DMS53 treated with DMSO at 0.1 percent for 48 hours (cell line): ENCODE results near the gene CD180.

Experiments
- DNase-seq: peaks from one replicate; lab custom pipeline; 2025; ENCODE audit not compliant: unreplicated experiment; lab: John Stamatoyannopoulos, UW

CD180 gene

GRCh38 chr5:67214036-67214435 lies 17.4 kb upstream of the CD180 start:
- DNase-seq = no peak

DNA sequence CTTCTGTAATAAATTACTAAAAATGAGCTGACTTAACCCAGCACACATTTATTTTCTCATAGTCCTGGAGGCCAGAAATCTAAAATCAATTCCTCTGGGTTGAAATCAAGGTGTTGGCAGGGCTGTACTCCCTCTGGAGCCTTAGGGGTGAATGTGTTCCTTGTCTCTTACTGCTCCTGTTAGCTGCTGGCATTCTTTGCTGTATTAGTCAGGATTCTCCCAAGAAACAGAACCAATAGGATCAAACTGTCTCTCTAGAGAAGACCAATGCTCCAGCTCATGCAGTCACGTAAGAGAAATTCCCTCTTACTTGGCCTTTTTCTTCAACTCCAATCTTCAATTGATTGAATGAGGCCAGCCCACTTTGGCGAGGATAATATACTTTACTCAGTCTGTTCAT lies 15.3 kb upstream of the CD180 start:
- DNase-seq = no peak

DNA sequence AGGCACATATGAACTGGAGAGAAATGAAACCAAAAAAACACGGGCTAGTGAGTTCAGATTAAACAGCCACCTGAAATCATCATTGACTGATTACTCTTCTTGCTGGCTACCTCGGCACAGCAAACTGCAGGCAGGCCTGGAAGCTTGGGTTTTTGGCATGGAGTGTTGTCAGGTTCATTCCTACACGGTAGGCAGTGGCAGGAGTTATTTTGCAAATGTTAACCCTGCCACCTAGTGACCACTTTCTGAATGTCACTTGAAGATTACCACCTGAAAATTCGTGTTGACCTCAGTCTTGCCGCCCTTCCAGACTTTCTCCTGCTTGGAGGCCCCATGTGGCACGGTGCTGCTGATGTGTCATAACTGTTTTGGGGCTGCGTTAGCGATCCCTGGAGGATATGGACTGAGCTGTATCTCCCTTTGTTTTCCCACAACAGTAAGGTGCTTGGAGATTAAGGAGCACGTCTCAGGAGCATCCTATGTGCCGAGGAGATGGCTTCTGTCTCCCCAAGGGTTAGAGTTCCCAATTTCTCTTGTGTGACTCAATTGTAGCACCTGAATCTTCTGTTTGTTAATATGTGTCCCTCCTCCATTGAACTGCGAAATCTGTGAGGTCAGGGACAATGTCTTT lies 12.7 kb upstream of the CD180 start:
- DNase-seq = peak; percentile 78

DNA sequence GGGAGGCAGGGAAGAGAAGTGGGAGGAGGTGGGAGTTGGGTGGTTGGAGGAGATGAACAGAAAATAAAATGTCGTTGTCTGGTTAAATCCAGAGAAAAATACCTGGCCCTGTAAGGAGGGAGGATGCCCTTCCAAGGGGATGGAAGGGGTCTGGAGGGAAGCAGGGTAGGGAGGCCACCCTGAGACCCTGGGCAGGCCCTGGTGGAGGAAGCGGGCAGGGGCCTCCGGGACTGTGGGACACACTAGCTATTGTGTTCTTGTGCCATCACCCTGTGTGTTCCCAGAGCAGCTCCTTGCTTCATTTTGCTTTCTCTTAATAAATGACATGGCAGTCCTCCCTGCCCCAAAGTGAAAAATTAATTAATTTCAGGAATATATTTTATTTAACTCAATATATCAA lies 11.8 kb upstream of the CD180 start:
- DNase-seq = no peak

GRCh38 chr5:67206929-67207328 lies 10.3 kb upstream of the CD180 start:
- no peak for DNase-seq

- no peak for DNase-seq
These were observed 9.9 kb upstream of the CD180 start for GRCh38 chr5:67206461-67206860.

GRCh38 chr5:67205981-67206380 lies 9.4 kb upstream of the CD180 start:
- DNase-seq = no peak

- no peak for DNase-seq
These were observed 8.2 kb upstream of the CD180 start for GRCh38 chr5:67204821-67205220.

DNA sequence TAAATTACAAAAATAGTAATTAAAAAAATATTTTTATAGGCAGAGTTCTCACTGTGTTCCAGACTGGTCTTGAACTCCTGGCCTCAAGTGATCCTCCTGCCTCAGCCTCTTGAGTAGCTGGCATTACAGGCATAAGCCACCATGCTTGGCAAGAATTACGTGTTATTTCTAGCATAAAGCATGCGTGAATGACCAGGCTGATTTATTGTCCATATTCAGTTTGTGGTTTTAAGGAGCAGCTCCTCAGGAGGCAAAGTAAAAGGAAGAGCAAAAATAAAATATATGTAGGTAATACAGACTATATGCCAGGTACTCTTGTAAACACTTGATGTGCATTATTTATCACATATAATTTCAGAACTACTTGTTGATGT lies 7.1 kb upstream of the CD180 start:
- no peak for DNase-seq

- no peak for DNase-seq
These were observed 6.2 kb upstream of the CD180 start for GRCh38 chr5:67202828-67203227.

- DNase-seq = no peak
These were observed 5.4 kb upstream of the CD180 start for GRCh38 chr5:67201897-67202549.

DNA sequence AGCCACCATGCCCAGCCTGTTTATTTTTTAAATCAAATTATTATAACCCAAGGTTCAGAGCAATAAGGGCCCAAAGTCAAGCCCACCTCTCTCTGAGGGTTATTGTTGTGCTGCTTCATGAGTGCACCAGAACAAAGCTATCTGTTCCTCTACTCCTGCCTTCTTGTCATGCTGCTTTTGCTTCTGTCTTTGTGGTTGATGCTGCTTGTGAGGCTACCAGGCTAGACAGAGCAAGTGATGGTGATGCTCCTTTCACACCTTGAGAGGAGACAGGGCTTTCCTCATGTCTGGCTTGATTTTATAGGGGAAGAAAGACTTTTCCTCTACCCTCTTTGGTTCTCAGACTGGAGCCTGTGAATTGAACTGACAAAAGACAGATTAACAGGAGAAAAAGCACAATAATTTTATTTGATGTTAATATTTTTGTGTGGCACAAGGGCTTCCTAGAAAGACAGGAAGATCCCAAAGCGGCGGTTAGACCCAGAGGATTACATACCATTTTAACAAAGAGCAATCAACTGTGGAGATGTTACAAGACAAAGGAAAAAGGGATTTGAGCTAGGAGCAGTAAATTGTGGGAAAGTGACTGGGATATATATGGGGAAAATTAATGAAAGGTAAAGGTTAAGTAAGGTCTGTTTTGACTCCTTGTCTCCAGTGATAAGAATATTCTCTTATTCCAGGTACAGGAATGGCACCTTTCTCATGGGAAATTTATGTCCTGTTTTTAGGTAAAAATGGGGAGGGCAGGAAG lies 4.4 kb upstream of the CD180 start:
- DNase-seq = no peak

DNA sequence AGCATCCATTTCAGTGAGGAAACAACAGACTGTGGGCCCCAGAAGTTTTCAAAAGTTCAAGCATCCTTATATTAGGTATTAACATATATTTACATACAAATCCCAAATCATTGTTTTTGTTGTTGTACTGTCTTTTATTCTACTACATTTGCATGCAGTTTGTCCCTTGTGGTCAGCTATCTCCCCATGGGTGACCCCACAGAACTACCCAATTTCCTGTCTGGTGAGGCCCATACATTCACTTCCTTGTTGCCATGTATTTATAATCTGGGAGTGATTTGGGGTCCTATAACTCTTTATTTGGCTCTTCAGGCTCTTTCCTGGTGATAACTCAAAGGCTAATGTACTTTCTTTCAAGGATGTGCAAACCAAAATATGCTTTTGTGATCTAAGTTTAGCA lies 3.3 kb upstream of the CD180 start:
- no peak for DNase-seq

DNA sequence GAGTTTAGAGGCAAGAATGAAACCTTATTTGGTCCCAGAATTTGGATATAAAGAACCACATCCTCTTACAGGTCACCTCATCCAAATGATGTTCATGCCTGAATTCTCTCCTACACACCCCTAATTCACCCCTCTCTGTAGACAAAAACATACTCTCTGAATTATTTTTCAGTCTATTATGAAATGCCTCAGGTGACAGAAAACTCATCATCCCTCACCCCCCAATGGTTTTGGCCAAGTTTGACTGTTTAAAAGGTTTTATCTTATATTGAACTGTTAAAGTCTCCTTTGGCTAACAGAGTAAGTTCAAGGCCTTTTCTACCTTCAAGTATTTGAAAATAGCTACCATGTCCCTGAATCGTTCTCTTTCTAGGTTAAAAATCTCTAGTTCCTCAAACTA lies 2.3 kb upstream of the CD180 start:
- DNase-seq = no peak

DNA sequence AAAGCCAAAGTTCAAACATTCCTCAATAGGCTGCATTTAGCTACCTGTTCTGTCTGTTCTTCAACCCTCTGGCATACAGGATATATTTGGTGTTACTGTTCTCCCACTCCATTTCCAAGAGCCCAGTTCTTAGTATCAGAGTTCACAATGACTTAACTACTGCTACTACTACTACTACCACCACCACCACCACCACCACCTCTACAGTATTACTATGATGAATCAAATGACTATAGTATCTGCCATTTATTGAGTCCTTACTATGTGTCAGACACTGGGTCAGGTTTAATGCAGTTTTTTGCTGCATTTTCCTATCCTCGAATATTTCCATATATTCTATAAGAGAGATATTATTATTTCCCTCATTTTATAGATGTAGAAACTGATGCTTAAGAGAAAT lies 937 bp upstream of the CD180 start:
- no peak for DNase-seq

GRCh38 chr5:67195406-67196275 lies 958 bp downstream of the CD180 start:
- DNase-seq = no peak

- no peak for DNase-seq
These were observed 2.4 kb downstream of the CD180 start for GRCh38 chr5:67194166-67194565.

GRCh38 chr5:67193439-67193807 lies 3.2 kb downstream of the CD180 start:
- DNase-seq = no peak

DNA sequence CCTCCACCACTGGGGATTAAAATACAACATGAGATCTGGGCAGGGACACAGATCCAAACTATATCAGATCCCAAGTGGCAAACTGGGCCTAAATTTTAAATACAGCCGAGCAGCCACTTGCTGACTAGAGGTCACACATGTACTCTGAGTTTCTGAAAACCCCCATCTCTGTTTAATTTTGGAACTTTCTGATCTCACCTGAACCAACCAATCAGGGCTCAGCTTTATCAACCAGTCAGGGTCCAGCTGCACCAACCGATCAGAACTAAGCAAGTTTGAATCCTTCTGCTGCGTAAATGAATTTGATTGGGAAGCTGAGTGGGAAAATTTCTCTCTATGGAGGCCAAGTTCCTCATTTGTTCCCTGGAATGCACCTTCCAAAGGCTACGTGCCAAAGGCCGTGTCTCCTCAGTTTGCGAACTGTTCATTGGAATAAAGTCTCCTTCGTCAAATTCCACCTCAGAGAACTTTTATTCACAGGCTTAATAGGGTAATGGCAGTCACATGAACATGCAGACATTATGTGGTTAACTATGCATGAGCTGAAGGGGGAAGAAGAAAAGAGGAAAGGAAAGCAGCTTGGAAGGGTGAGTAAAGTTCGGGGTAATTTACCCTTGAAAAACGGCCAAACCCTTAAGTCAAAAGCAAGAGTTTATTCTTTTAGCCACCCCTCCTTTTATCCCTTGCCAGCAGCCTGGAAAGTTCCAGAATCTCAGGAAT lies 3.7 kb downstream of the CD180 start:
- no peak for DNase-seq

GRCh38 chr5:67190861-67191260 lies 5.7 kb downstream of the CD180 start:
- DNase-seq = no peak

- no peak for DNase-seq
These were observed 6.2 kb downstream of the CD180 start for GRCh38 chr5:67190410-67190809.
